ENCODE data around the gene ITGB3BP.
"Not testable (repeated sequence)": the region's sequence is repeated elsewhere in the genome, so short reads cannot be mapped to it uniquely, and the experiment has no call there.

ITGB3BP gene, protein sequence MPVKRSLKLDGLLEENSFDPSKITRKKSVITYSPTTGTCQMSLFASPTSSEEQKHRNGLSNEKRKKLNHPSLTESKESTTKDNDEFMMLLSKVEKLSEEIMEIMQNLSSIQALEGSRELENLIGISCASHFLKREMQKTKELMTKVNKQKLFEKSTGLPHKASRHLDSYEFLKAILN

DNA sequence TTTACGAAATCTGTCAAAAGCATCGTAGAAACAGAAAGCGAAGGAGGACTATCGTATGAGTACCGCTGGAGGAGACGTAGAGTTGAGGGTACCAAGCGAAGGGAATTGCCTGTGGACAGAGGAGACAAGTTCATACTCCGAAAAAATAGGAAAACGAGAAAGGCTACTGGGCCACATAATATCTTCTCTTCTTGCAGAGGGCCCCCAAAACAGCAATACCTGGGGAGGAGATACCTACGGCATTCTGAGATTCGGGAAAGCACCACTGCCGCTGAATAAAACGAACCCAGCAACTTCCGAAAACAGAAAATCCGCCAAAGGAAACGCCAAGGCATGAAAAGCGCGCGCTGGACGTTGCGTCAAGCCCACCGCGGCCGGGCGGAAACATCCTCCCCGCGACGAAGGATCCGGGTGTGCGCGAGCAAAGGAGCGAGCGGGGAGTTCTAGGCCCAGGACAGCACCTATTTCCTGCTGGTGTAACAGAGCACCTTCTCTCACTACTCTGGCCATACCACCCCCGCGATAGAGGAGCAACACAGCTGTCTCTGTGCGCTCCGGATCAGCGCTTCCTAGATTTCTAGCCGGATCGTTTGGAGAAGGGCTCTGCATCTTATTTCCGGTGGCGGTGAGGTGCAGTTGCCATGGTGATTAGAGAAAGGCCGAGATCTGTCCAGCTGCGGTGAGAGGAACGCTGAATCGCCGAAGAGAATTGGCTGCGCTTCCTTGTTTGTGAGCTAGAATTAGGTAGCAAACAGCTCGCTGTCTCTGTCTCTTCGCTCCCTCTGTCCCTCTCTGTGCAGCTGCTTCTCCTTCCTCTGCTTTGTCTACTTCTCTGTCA, at the start of gene ITGB3BP, which contains the start of gene EFCAB7:
ITGB3BP (minus strand) TSS at position 335 of the 838 bp plus-strand sequence; CDS start at position 243, 92 bp downstream.
EFCAB7 (plus strand) TSS at position 635 of the 838 bp plus-strand sequence. CDS start 2,048 bp downstream, outside the sequence.
- peak within 1 kb of the TSS; percentile 98 for H3K4me3 ChIP-seq (ENCODE audit: low read depth, low read length)
- H3K27me3 ChIP-seq (ENCODE audit: control insufficient read depth, insufficient read depth, low read length), result no peaks in the 10 kb centered on the region
- H3K4me1 ChIP-seq (ENCODE audit: control insufficient read depth, insufficient read depth, low read length), result peaks cover 2% of the 10 kb centered on the region; the same call in 1 of the 2 replicates
- H3K27ac ChIP-seq (ENCODE audit: low read depth, low read length), result peak within 1 kb of the TSS; percentile 86
- no peaks in the 10 kb centered on the region for H3K36me3 ChIP-seq (ENCODE audit: control insufficient read depth, insufficient read depth, low read length)
- H3K9me3 ChIP-seq (ENCODE audit: control insufficient read depth, insufficient read depth, low read depth, low read length), result no peaks in the 10 kb centered on the region
- H3K9ac ChIP-seq (ENCODE audit: low read length), result peak within 1 kb of the TSS; percentile 91

DNA sequence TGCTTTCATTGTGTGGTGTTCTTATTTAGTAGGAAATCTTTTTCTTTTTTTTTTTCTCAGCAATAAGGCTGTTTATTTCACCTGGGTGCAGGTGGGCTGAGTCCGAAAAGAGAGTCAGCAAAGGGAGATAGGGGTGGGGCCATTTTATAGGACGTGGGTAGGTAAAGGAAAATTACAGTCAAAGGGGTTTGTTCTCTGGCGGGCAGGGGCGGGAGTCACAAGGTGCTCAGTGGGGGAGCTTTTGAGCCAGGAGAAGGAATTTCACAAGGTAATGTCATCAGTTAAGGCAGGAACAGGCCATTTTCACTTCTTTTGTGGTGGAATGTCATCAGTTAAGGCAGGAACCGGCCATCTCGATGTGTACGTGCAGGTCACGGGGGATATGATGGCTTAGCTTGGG, 49.7 kb upstream of the ITGB3BP start:
- H3K4me3 ChIP-seq (ENCODE audit: low read depth, low read length); H3K36me3 ChIP-seq (ENCODE audit: control insufficient read depth, insufficient read depth, low read length); H3K9me3 ChIP-seq (ENCODE audit: control insufficient read depth, insufficient read depth, low read depth, low read length); H3K9ac ChIP-seq (ENCODE audit: low read length); H3K27me3 ChIP-seq (ENCODE audit: control insufficient read depth, insufficient read depth, low read length): not testable (repeated sequence)
- Histone ChIP-seq H3K27ac (ENCODE audit: low read depth, low read length) (peak overlapping the region; percentile 92; the same call in 1 of the 2 replicates), H3K4me1 (ENCODE audit: control insufficient read depth, insufficient read depth, low read length) (peaks cover 54% of the 10 kb centered on the region)

DNA sequence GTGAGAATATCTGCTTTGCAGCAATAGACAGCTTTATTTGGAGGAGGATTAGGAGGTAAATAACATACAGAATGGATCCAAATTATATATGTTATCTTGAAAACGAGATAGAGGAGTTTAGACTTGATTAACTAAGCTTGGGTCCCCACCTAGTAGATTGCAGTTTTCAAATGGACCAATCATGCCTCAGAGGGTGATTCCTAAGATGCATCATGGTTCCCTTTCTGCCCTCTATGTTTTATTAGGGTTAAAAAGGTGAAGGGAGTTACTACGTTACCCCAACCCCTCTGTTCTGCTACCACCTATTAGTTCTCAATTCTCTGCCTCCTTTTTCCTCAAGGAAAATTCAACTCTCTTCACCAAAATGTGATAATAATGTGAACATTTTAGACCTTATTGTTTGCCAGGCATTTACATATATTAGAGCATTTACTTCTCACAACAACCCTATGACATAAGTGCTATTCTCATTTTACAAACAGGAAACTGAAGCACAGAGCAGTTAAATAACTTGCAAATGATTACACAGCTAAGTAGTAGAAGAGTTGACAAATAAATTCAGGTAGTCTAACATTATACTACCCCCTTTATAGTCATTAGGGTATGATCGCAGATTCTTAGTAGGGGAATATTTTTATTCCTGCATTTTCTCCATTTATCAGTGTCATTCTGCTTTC, 46.8 kb upstream of the ITGB3BP start:
- no peak overlapping the region for H3K4me3 ChIP-seq (ENCODE audit: low read depth, low read length)
- H3K36me3 ChIP-seq (ENCODE audit: control insufficient read depth, insufficient read depth, low read length), result no peaks in the 10 kb centered on the region; the same call in 1 of the 2 replicates
- no peak overlapping the region; the same call in 1 of the 2 replicates for H3K27ac ChIP-seq (ENCODE audit: low read depth, low read length)
- H3K4me1 ChIP-seq (ENCODE audit: control insufficient read depth, insufficient read depth, low read length), result peaks cover 44% of the 10 kb centered on the region
- H3K9me3 ChIP-seq (ENCODE audit: control insufficient read depth, insufficient read depth, low read depth, low read length), result peaks cover 7% of the 10 kb centered on the region; the same call in 1 of the 2 replicates
- no peak overlapping the region for H3K9ac ChIP-seq (ENCODE audit: low read length)
- no peaks in the 10 kb centered on the region for H3K27me3 ChIP-seq (ENCODE audit: control insufficient read depth, insufficient read depth, low read length)

DNA sequence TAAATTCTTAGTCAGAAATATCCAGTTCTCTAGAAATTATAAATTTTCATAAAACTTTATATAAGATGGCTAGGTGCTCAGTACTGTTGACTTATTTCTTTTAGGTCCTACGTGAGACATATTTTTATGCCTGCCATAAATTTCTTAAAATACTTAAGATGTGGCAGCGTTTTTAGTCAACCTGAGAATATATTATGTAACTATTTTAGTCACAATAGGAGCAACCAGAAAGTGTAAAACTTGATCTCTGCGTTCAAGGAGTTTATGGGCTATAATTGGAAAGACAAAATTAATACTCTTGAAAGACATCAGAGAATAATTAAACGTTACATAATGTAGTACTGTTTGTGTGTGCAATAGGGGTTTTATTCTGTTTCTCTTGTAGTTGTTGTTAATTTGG, 46.0 kb upstream of the ITGB3BP start:
- peaks cover 7% of the 10 kb centered on the region; the same call in 1 of the 2 replicates for H3K9me3 ChIP-seq (ENCODE audit: control insufficient read depth, insufficient read depth, low read depth, low read length)
- no peaks in the 10 kb centered on the region; the same call in 1 of the 2 replicates for H3K36me3 ChIP-seq (ENCODE audit: control insufficient read depth, insufficient read depth, low read length)
- no peak overlapping the region for H3K27ac ChIP-seq (ENCODE audit: low read depth, low read length)
- no peak overlapping the region for H3K4me3 ChIP-seq (ENCODE audit: low read depth, low read length)
- H3K4me1 ChIP-seq (ENCODE audit: control insufficient read depth, insufficient read depth, low read length), result peaks cover 38% of the 10 kb centered on the region
- H3K9ac ChIP-seq (ENCODE audit: low read length), result no peak overlapping the region
- H3K27me3 ChIP-seq (ENCODE audit: control insufficient read depth, insufficient read depth, low read length), result no peaks in the 10 kb centered on the region

DNA sequence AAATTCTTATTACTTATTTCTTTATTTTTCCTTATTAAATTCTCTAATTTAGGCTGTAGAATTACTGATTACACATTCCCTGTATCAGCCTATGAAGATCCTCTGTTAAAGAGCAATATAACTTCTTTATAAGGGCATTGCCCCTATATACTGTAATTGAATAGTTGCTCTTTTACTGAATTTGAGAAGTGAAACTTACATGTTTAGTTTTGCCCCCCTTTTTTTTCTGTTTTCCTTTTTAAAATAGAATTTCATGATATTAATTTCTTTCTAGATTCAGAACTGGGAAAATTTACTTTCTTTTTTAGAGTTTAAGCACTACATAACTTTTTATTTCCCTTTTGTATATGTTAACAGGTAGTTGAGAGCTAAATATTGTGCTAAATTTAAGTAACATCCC, 40.7 kb upstream of the ITGB3BP start:
- Histone ChIP-seq H3K27ac (ENCODE audit: low read depth, low read length) (no peak overlapping the region), H3K4me3 (ENCODE audit: low read depth, low read length) (no peak overlapping the region), H3K36me3 (ENCODE audit: control insufficient read depth, insufficient read depth, low read length) (no peaks in the 10 kb centered on the region; the same call in 1 of the 2 replicates), H3K9ac (ENCODE audit: low read length) (no peak overlapping the region), H3K27me3 (ENCODE audit: control insufficient read depth, insufficient read depth, low read length) (no peaks in the 10 kb centered on the region), H3K4me1 (ENCODE audit: control insufficient read depth, insufficient read depth, low read length) (0 out of 2 replicates have a peak, but pooled peaks cover 2% of the 10 kb centered on the region), H3K9me3 (ENCODE audit: control insufficient read depth, insufficient read depth, low read depth, low read length) (peaks cover 7% of the 10 kb centered on the region; the same call in 1 of the 2 replicates)

DNA sequence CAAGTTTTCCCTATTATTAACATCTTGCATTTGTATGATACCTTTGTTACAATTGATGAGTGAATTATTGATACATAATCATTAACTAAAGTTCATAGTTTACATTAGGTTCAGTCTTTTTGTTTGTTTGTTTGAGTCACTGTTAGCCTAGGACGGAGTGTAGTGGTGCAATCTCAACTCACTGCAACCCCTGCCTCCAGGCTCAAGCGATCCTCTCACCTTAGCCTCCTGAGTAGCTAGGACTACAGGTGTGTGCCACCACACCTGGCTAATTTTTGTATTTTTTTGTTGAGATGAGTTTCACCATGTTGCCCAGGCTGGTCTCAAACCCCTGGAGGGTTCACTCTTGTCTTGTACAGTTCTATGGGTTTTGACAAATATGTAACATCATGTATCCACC, 36.3 kb upstream of the ITGB3BP start:
- Histone ChIP-seq H3K9me3 (ENCODE audit: control insufficient read depth, insufficient read depth, low read depth, low read length) (no peaks in the 10 kb centered on the region), H3K9ac (ENCODE audit: low read length) (no peak overlapping the region), H3K4me1 (ENCODE audit: control insufficient read depth, insufficient read depth, low read length) (peaks cover 7% of the 10 kb centered on the region), H3K36me3 (ENCODE audit: control insufficient read depth, insufficient read depth, low read length) (no peaks in the 10 kb centered on the region), H3K27ac (ENCODE audit: low read depth, low read length) (no peak overlapping the region), H3K4me3 (ENCODE audit: low read depth, low read length) (no peak overlapping the region), H3K27me3 (ENCODE audit: control insufficient read depth, insufficient read depth, low read length) (no peaks in the 10 kb centered on the region)

DNA sequence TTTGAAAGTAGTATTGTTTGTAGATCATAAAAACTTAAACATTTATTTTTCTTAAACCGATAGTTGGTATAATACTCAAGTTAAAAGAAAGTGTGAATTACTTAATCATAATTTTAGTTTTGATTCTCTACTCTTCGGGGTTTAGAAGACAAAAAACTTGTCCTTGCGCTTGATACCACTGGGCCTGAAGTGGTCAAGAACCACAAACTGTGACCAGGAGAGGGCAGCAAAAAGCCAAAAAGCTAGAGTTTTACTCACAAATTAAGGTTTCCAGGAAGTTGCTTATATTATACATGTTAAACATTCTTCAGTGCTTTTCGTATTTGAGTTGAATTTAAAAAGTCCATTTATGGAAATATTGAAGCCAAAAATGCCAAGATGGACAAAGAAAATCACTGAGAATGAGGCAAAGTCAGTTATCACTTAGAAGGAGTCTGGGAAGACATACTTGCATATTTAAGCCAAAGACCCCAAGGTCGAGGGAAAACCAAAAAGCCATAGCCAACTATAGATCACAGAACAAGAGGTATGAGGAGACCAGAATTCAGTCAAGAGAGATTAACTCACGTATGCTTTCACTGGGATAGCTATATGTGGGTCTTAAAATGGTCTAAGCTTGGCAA, 34.5 kb upstream of the ITGB3BP start:
- H3K27me3 ChIP-seq (ENCODE audit: control insufficient read depth, insufficient read depth, low read length), result no peaks in the 10 kb centered on the region
- no peak overlapping the region for H3K9ac ChIP-seq (ENCODE audit: low read length)
- no peaks in the 10 kb centered on the region for H3K36me3 ChIP-seq (ENCODE audit: control insufficient read depth, insufficient read depth, low read length)

DNA sequence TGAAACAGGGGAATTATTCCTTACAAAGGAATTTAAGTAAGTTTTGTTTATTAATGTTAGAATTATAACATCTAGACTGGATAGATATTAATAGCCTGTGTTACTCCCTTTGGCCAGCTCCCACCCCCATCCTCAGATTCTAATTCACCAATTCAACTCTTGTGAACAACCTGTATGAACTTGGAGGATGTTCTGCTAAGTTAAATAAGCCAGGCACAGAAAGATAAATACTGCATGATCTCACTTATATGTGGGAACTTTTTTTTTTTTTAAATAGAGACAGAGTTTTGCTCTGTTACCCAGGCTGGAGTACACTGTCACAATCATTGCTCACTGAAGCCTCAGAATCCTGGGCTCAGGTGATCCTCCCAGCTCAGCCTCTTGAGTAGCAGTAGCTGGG, 32.5 kb upstream of the ITGB3BP start:
- Histone ChIP-seq H3K4me3 (ENCODE audit: low read depth, low read length) (no peak overlapping the region), H3K4me1 (ENCODE audit: control insufficient read depth, insufficient read depth, low read length) (peaks cover 5% of the 10 kb centered on the region), H3K27me3 (ENCODE audit: control insufficient read depth, insufficient read depth, low read length) (no peaks in the 10 kb centered on the region), H3K9me3 (ENCODE audit: control insufficient read depth, insufficient read depth, low read depth, low read length) (no peaks in the 10 kb centered on the region), H3K9ac (ENCODE audit: low read length) (no peak overlapping the region), H3K36me3 (ENCODE audit: control insufficient read depth, insufficient read depth, low read length) (no peaks in the 10 kb centered on the region), H3K27ac (ENCODE audit: low read depth, low read length) (no peak overlapping the region)

More for the DNA sequence above, 34.5 kb upstream of the ITGB3BP start:
- Histone ChIP-seq H3K4me3 (ENCODE audit: low read depth, low read length) (no peak overlapping the region), H3K9me3 (ENCODE audit: control insufficient read depth, insufficient read depth, low read depth, low read length) (no peaks in the 10 kb centered on the region), H3K4me1 (ENCODE audit: control insufficient read depth, insufficient read depth, low read length) (peaks cover 5% of the 10 kb centered on the region), H3K27ac (ENCODE audit: low read depth, low read length) (no peak overlapping the region)

DNA sequence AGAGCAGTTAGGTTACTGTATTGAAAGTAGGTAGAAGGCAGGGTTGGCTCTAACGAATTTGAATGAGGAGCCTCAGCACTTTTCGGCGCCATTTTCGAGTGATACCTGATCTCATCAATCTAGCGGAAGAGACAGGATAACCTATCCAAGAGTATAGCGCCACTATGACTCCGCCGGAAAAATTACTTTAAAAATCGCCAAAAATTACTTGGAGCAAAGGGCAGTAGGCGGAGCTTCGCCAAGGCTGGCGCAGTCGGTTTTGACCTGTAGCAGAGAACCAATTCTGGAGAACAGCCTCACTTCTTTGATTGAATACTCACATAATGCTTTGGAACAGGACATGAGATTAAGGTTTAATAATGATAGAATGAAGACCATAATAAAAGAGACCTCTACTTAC, 25.9 kb upstream of the ITGB3BP start:
- no peak overlapping the region for H3K4me3 ChIP-seq (ENCODE audit: low read depth, low read length)
- no peak overlapping the region for H3K27ac ChIP-seq (ENCODE audit: low read depth, low read length)
- no peaks in the 10 kb centered on the region for H3K36me3 ChIP-seq (ENCODE audit: control insufficient read depth, insufficient read depth, low read length)
- H3K4me1 ChIP-seq (ENCODE audit: control insufficient read depth, insufficient read depth, low read length), result no peaks in the 10 kb centered on the region
- H3K27me3 ChIP-seq (ENCODE audit: control insufficient read depth, insufficient read depth, low read length), result no peaks in the 10 kb centered on the region
- H3K9ac ChIP-seq (ENCODE audit: low read length), result no peak overlapping the region
- H3K9me3 ChIP-seq (ENCODE audit: control insufficient read depth, insufficient read depth, low read depth, low read length), result no peaks in the 10 kb centered on the region

DNA sequence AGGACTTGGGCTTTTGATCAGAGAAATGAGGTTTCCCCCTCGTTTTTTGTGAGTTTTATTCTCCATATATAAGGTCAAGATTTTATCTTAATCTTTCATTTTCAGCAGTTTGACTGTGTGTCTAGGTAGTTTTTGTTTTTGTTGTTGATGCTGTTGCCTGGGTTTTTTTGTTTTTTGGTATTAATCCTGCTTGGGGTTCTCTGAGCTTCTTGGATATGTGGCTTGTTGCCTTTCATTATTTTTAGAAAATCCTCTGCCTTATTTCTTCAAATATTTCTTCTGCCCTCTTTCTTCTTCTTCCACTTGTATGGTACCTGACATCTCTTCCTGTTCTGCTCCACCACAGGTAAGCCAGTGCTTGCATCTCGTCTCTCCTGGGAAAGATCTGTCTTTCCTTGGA, 25.3 kb upstream of the ITGB3BP start:
- Histone ChIP-seq H3K4me1 (ENCODE audit: control insufficient read depth, insufficient read depth, low read length) (no peaks in the 10 kb centered on the region), H3K9ac (ENCODE audit: low read length) (no peak overlapping the region), H3K27ac (ENCODE audit: low read depth, low read length) (no peak overlapping the region)

More for the DNA sequence above, 25.3 kb upstream of the ITGB3BP start:
- H3K9me3 ChIP-seq (ENCODE audit: control insufficient read depth, insufficient read depth, low read depth, low read length), result no peaks in the 10 kb centered on the region
- H3K36me3 ChIP-seq (ENCODE audit: control insufficient read depth, insufficient read depth, low read length), result no peaks in the 10 kb centered on the region
- no peaks in the 10 kb centered on the region for H3K27me3 ChIP-seq (ENCODE audit: control insufficient read depth, insufficient read depth, low read length)
- no peak overlapping the region for H3K4me3 ChIP-seq (ENCODE audit: low read depth, low read length)

Data from HUES6 (cell line).